ENCODE data around the gene OR5H6. TPM values are rescaled to one million over a fixed set of nuclear protein-coding genes. Genes with fewer than 3 reads are reported as not detected.

OR5H6 gene
- total RNA-seq, 1 donor from 2014 or later: not detected

- H3K36me3 ChIP-seq (ENCODE audit: control insufficient read depth, insufficient read depth, low read length): no peaks in the 10 kb centered on the region
- no peak overlapping the region for H3K4me3 ChIP-seq (ENCODE audit: low read depth, low read length)
- no peaks in the 10 kb centered on the region for H3K27me3 ChIP-seq (ENCODE audit: control insufficient read depth, insufficient read depth, low read length)
- DNase-seq (ENCODE audit: low read depth): no peak
- TF ChIP-seq CTCF (IDR thresholded peaks at IDR 0.05; ENCODE audit: insufficient read depth, low read length, poor library complexity, severe bottlenecking): no peak
Measured at GRCh38 chr3:98269846-98270245, 5.8 kb downstream of the OR5H6 start.

- Histone ChIP-seq H3K27me3 (ENCODE audit: control insufficient read depth, insufficient read depth, low read length) (no peaks in the 10 kb centered on the region), H3K36me3 (ENCODE audit: control insufficient read depth, insufficient read depth, low read length) (no peaks in the 10 kb centered on the region), H3K4me3 (ENCODE audit: low read depth, low read length) (no peak overlapping the region)
- TF ChIP-seq CTCF (IDR thresholded peaks at IDR 0.05; ENCODE audit: insufficient read depth, low read length, poor library complexity, severe bottlenecking): no peak
- DNase-seq (ENCODE audit: low read depth): no peak
Measured at GRCh38 chr3:98272126-98272525, 8.1 kb downstream of the OR5H6 start.

- Histone ChIP-seq H3K36me3 (ENCODE audit: control insufficient read depth, insufficient read depth, low read length) (no peaks in the 10 kb centered on the region), H3K4me3 (ENCODE audit: low read depth, low read length) (no peak overlapping the region), H3K27me3 (ENCODE audit: control insufficient read depth, insufficient read depth, low read length) (no peaks in the 10 kb centered on the region)
- DNase-seq (ENCODE audit: low read depth): no peak
- no peak for TF ChIP-seq CTCF (IDR thresholded peaks at IDR 0.05; ENCODE audit: insufficient read depth, low read length, poor library complexity, severe bottlenecking)
Measured at GRCh38 chr3:98274914-98275313, 10.9 kb downstream of the OR5H6 start.

GRCh38 chr3:98282205-98282604, 18.2 kb downstream of the OR5H6 start, which contains the start of gene OR5H2:
OR5H2 (plus strand) TSS chr3:98282505; CDS start chr3:98282903, 398 bp downstream.
- Histone ChIP-seq H3K4me3 (ENCODE audit: low read depth, low read length) (no peak within 1 kb of the TSS), H3K36me3 (ENCODE audit: control insufficient read depth, insufficient read depth, low read length) (no peaks in the 10 kb centered on the region), H3K27me3 (ENCODE audit: control insufficient read depth, insufficient read depth, low read length) (no peaks in the 10 kb centered on the region)
- TF ChIP-seq CTCF (IDR thresholded peaks at IDR 0.05; ENCODE audit: insufficient read depth, low read length, poor library complexity, severe bottlenecking): no peak
- no peak for DNase-seq (ENCODE audit: low read depth)

- Histone ChIP-seq H3K27me3 (ENCODE audit: control insufficient read depth, insufficient read depth, low read length) (no peaks in the 10 kb centered on the region), H3K36me3 (ENCODE audit: control insufficient read depth, insufficient read depth, low read length) (no peaks in the 10 kb centered on the region), H3K4me3 (ENCODE audit: low read depth, low read length) (no peak overlapping the region)
- no peak for TF ChIP-seq CTCF (IDR thresholded peaks at IDR 0.05; ENCODE audit: insufficient read depth, low read length, poor library complexity, severe bottlenecking)
- no peak for DNase-seq (ENCODE audit: low read depth)
Measured at GRCh38 chr3:98290916-98291315, 26.9 kb downstream of the OR5H6 start.

- no peaks in the 10 kb centered on the region for H3K36me3 ChIP-seq (ENCODE audit: control insufficient read depth, insufficient read depth, low read length)
- H3K27me3 ChIP-seq (ENCODE audit: control insufficient read depth, insufficient read depth, low read length): no peaks in the 10 kb centered on the region
- DNase-seq (ENCODE audit: low read depth): no peak
- no peak for TF ChIP-seq CTCF (IDR thresholded peaks at IDR 0.05; ENCODE audit: insufficient read depth, low read length, poor library complexity, severe bottlenecking)
- no peak overlapping the region for H3K4me3 ChIP-seq (ENCODE audit: low read depth, low read length)
Measured at GRCh38 chr3:98291332-98291957, 27.4 kb downstream of the OR5H6 start.

All from kidney epithelial cell (primary cell).